GM19351 (cell line): Measurements from ENCODE around the gene DUSP9.
"Not testable (repeated sequence)": the region's sequence is repeated elsewhere in the genome, so short reads cannot be mapped to it uniquely, and the experiment has no call there.

Experiments
- ATAC-seq: cut with Tn5 transposase; IDR thresholded peaks from one replicate; pipeline ENCODE4 v1.9.1; 2021; ENCODE audit warnings: mild to moderate bottlenecking, moderate library complexity; ENCODE audit not compliant: unreplicated experiment

The DUSP9 gene, protein sequence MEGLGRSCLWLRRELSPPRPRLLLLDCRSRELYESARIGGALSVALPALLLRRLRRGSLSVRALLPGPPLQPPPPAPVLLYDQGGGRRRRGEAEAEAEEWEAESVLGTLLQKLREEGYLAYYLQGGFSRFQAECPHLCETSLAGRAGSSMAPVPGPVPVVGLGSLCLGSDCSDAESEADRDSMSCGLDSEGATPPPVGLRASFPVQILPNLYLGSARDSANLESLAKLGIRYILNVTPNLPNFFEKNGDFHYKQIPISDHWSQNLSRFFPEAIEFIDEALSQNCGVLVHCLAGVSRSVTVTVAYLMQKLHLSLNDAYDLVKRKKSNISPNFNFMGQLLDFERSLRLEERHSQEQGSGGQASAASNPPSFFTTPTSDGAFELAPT

GRCh38 chrX:153646620-153647373 is at the start of gene DUSP9:
Gene DUSP9, plus strand, starts transcription at chrX:153647203. Its CDS starts 751 bp downstream, at chrX:153647954.
- ATAC-seq = no peak

DNA sequence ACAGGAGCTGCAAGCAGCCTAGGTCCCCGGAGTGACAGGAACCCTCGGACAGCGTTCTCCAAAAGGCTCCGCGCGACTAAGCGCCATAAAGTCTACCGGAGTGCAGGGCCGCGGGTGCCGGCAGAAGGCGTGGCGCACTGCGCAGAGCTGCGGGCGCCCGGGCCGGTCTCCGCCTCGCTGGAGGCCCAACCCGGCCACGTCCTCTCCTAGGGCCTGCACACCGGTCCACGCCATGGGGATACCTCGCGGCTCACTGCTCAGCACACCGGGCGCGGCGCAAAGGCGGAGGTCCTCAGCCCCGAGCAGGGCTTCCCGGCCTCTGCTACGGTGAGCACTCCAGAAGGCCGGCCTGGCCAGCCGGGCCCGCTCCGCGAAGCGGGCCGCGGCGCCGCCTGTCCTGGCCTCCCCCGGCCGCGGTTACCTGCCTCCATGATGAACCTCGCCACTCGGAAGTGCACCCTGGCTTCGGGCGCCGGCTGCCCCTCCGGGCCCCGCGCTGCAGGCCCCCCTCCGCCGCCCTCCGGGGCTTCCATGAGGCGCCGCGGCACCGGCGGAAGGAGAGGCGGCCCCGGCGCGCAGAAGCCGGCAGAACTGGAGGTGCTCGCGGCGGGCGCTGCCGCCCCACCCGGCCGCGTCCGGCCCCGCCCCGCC is 48.3 kb upstream of the DUSP9 start, which contains the start of gene CCNQ:
CCNQ (minus strand) TSS at position 599 of the 651 bp plus-strand sequence; CDS start at position 533, 66 bp downstream.
- peak; percentile 40 for ATAC-seq

DNA sequence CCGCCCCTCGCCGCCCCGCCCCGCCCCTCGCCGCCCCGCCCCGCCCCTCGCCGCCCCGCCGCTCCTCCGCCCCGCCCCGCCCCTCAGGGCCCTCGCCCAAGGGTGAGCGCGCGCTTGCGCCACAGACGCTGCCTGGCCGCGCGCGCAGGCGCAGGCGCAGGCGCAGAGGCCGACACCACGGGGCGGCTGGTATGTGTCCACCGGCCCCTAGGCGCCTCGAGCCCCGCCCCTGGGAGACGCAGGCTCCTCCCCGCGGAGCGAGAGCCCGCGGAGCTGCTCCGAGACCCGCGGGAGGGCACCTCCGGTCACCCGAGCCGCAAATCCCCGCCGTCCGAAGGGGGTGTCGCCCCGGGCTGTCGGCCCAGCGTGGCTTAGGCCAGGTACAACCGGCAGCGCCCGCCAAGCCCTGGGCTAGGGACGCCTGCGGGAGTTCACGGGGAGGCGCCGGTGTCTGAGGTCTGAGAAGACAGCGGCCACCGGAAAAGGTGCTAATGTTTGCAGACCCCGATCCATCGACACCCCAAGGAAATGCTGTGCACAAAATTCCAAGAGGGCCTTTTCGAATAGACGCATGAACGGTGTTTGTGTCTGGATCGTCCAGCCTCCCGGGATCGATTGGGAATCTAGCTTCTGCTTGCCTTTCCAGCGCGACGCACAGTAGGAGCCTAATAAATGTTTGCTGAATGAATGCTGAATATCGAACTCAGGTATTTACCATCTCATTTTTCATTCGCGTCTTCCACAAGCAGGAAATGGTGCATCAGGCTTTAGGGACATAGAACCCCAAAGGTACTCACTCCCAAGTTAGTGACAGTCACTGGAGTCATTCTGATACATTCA is 47.6 kb upstream of the DUSP9 start:
- ATAC-seq = peak; percentile 76

DNA sequence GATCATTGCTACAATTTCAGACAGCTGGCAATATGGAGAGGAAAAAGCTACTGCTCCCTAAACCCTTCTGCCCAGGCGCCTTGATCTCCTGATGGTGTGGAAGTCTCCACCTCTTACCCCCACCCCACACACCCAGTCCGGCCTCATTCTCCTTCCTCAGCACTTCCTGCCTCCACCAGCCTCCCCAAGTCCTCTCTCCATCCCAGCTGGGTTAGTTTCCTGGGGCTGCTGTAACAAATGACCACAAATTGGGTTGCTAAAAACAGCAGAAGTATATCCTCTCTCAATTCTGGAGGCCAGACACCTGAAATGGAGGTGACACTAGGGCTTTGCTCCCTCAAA is 47.0 kb upstream of the DUSP9 start:
- no peak for ATAC-seq

GRCh38 chrX:153600921-153601320 is 46.1 kb upstream of the DUSP9 start:
- no peak for ATAC-seq

GRCh38 chrX:153601511-153602110 is 45.4 kb upstream of the DUSP9 start:
- no peak for ATAC-seq

DNA sequence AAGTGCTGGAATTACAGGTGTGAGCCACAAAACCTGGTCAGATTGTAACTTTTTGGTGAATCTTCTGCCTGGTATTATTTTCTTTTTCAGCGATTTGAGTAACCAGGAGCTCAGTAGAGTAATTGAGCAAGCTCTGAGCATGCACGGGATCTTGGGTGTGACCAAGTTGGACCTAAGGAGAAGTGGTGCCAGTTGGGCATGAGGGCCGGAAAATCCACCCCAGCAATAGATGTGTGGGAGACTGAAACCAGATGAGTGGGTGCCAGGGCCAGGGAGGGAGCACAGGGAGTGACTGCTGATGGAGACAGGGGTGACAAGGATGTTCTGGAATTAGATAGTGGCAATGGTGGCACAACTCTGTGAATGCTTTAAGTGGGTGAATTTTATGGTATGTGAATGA is 44.4 kb upstream of the DUSP9 start:
- ATAC-seq = no peak

- ATAC-seq = no peak
These were observed 43.8 kb upstream of the DUSP9 start for GRCh38 chrX:153603131-153603656.

GRCh38 chrX:153604666-153605380 is 42.2 kb upstream of the DUSP9 start:
- not testable (repeated sequence) for ATAC-seq

- no peak for ATAC-seq
These were observed 40.5 kb upstream of the DUSP9 start for GRCh38 chrX:153606503-153606902.

DNA sequence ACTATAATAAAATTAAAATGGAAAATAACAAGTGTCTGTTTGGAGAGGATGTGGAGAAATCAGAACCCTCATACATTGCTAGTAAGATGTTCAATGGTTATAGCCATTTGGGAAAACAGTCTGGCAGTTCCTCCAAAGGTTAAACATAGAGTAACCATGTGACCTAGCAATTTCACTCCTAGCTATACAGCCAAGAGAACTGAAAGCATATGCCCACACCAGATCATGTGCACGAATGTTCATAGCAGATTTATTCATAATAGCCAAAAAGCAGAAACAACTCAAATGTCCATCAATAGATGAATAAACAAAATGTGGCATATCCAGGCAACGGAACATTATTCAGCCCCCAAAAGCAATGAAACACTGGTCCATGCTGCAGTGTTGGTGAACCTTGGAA is 38.6 kb upstream of the DUSP9 start:
- no peak for ATAC-seq

- no peak for ATAC-seq
These were observed 38.2 kb upstream of the DUSP9 start for GRCh38 chrX:153608806-153609205.

DNA sequence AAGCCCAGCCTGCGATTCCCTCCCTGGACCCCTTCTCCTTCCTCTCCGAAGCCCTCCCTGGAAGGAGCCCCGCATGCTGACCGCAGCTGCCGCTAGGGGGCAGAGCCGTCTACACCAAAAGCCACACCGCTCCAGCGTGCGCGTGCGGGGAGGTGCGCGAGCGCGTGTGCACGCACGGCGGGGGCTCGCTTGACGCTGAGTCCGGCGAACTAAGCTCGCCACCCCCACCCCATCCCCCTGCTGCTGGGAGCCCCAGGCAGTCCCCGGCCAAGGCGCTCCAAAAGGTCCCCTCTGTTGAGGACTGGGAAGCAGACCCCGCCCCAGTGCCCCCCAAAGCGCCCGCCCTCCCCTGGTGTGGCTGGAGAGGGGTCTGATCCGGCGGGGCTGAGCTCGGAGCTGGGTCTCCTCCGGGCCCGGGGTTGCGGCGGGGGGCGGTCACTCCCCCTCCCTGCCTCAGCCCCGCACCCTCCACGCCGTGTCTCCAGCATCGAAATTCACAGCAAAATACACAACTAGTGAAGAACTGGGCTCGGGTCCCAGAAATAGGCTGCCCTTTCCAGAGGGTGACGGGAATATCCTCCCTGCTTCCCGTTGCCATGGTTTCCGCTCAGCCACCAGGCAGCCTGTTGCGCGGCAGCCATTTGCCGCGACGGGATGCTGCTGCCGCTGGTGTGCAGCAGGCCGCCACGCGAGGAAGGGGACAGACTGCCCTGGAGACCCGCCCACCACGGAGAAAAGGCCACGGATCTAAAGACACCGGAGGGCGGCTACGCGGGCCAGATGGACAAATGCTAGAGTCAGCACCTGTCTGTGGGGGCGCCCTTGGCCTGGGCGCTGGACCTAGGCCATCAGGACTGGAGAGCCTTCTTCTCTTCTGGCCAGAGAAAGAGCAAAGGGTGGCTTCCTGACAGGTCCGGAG is 36.8 kb upstream of the DUSP9 start:
- ATAC-seq = peak; percentile 66

- ATAC-seq = no peak
These were observed 36.2 kb upstream of the DUSP9 start for GRCh38 chrX:153610836-153611213.

DNA sequence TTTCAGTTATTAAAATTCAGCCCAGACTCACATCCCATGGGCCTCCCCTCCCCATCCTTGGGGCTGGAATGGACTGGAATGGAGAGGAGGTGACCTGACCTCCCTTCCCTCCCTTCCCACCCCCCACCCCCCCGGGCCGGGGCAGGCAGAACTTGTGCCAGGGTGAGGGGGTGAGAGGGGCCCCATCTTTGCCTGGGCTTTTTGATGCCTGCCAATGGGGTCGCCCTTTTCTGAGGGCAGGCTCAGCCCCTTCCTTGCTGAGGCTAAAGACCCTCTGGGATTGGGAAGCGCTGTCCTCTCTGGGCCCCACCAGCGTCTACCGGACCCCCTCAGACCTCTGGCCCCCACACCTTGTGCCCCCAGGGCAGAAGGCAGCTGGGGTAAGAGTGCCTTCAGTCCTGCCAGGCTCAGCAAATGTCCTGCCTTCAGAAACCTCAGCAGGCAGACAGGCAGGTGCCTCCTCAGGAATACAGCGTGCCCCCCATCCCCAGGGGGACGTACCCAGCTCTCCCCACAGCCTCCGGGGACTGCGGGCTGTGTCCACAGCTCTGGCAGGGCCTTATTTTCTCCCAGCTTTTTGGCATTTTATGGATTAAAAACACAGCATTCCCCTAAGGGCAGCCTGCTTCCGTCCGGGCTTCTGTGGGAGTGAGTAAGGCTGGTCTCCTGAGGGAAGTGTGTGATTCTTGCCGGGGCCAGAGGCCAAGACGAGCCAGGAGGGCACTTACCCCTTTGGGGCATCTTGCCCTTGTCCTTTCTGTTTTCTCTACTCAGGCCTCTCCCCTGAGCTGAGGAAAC is 35.5 kb upstream of the DUSP9 start:
- ATAC-seq = no peak

- no peak for ATAC-seq
These were observed 34.6 kb upstream of the DUSP9 start for GRCh38 chrX:153612413-153612812.

- no peak for ATAC-seq
These were observed 32.2 kb upstream of the DUSP9 start for GRCh38 chrX:153614818-153615217.

DNA sequence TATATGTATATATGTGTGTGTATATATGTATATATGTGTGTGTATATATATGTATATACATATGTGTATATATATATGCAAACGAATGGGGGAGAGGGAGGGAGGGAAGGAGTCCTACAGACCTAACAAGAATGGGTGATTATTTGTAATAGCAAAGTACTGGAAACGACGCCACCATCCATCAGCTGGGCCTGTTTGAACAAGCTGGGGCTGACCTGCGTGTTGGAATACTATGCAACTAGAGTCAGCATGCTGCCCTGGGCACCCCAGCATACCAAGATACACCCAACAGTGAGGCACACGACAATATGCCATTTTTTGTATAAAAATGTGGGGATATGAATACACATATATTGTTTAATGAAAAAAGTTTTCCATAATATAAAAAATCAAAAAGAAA is 26.4 kb upstream of the DUSP9 start:
- ATAC-seq = no peak
